ENCODE measurements around the gene THTPA. TPM values are rescaled to one million over a fixed set of nuclear protein-coding genes. Genes with fewer than 3 reads are reported as not detected.

THTPA gene
- total RNA-seq, 2 experiments from 2014 or later = 11.3 to 13.1 TPM

- CTCF ChIA-PET = interaction anchor here (0.6 to 1.9 kb wide), 10 partner anchors 9 to 571 kb away, joined by 3 to 10 read pairs (median 4); no protein-coding TSS in a partner anchor
- POLR2A ChIA-PET = interaction anchor here (0.6 kb wide), 1 partner anchor 9 kb away, joined by 3 read pairs; no protein-coding TSS in a partner anchor
Measured at GRCh38 chr14:23562822-23563472, 6.9 kb downstream of the THTPA start.

GRCh38 chr14:23563473-23564180 is 7.6 kb downstream of the THTPA start:
- ChIA-PET CTCF (interaction anchor here (0.6 to 1.9 kb wide), 9 partner anchors 9 to 194 kb away, joined by 3 to 10 read pairs (median 4); no protein-coding TSS in a partner anchor), POLR2A (interaction anchor here (0.6 kb wide), 1 partner anchor 10 kb away, joined by 3 read pairs; no protein-coding TSS in a partner anchor)

GRCh38 chr14:23564181-23564812 is 8.2 kb downstream of the THTPA start:
- POLR2A ChIA-PET = no interaction called here
- CTCF ChIA-PET = interaction anchor here (1.3 to 1.9 kb wide), 3 partner anchors 12 to 86 kb away, joined by 5 to 10 read pairs (median 5); no protein-coding TSS in a partner anchor

GRCh38 chr14:23564876-23565275 is 8.8 kb downstream of the THTPA start:
- ChIA-PET POLR2A (interaction anchor here (0.6 kb wide), 1 partner anchor 11 kb away, joined by 3 read pairs; no protein-coding TSS in a partner anchor), CTCF (interaction anchor here (1.5 kb wide), 1 partner anchor 86 kb away, joined by 4 read pairs; no protein-coding TSS in a partner anchor)

GRCh38 chr14:23565626-23566025 is 9.6 kb downstream of the THTPA start:
- ChIA-PET POLR2A (no interaction called here), CTCF (interaction anchor here (1.5 kb wide), 1 partner anchor 87 kb away, joined by 4 read pairs; no protein-coding TSS in a partner anchor)

- ChIA-PET POLR2A (interaction anchor here (1.0 kb wide), 1 partner anchor 11 kb away, joined by 4 read pairs; no protein-coding TSS in a partner anchor), CTCF (interaction anchor here (1.1 to 1.5 kb wide), 4 partner anchors 8 to 88 kb away, joined by 3 to 8 read pairs (median 5); no protein-coding TSS in a partner anchor)
Measured at GRCh38 chr14:23566112-23566777, 10.2 kb downstream of the THTPA start.

GRCh38 chr14:23566778-23567185 is 10.7 kb downstream of the THTPA start:
- CTCF ChIA-PET = interaction anchor here (1.1 to 1.5 kb wide), 4 partner anchors 9 to 341 kb away, joined by 3 to 8 read pairs (median 4); no protein-coding TSS in a partner anchor
- POLR2A ChIA-PET = interaction anchor here (0.5 to 1.3 kb wide), 3 partner anchors 10 to 645 kb away, joined by 3 to 5 read pairs (median 4); no protein-coding TSS in a partner anchor

- ChIA-PET POLR2A (interaction anchor here (0.5 to 1.3 kb wide), 3 partner anchors 10 to 645 kb away, joined by 3 to 5 read pairs (median 4); no protein-coding TSS in a partner anchor), CTCF (interaction anchor here (1.1 to 1.5 kb wide), 4 partner anchors 9 to 341 kb away, joined by 3 to 8 read pairs (median 4); no protein-coding TSS in a partner anchor)
Measured at GRCh38 chr14:23567186-23568020, 11.3 kb downstream of the THTPA start, which contains the start of gene AP1G2. AP1G2 (minus strand) TSS chr14:23567791; CDS start chr14:23567314, 477 bp downstream.

- ChIA-PET POLR2A (interaction anchor here (1.3 kb wide), 1 partner anchor 11 kb away, joined by 5 read pairs; no protein-coding TSS in a partner anchor), CTCF (interaction anchor here (1.1 kb wide), 1 partner anchor 340 kb away, joined by 3 read pairs; no protein-coding TSS in a partner anchor)
Measured at GRCh38 chr14:23568021-23568599, 12.0 kb downstream of the THTPA start.

- POLR2A ChIA-PET = no interaction called here
Measured at GRCh38 chr14:23568600-23569331, 12.7 kb downstream of the THTPA start.

GRCh38 chr14:23569443-23570151 is 13.5 kb downstream of the THTPA start:
- ChIA-PET CTCF (interaction anchor here (0.7 to 0.8 kb wide), 2 partner anchors 11 to 384 kb away, joined by 3 read pairs; partner anchors contain the start of gene DHRS4), POLR2A (no interaction called here)

More at GRCh38 chr14:23568600-23569331, 12.7 kb downstream of the THTPA start:
- CTCF ChIA-PET = interaction anchor here (0.8 kb wide), 1 partner anchor 10 kb away, joined by 3 read pairs; no protein-coding TSS in a partner anchor

GRCh38 chr14:23570806-23571483 is 14.9 kb downstream of the THTPA start:
- ChIA-PET CTCF (interaction anchor here (0.7 kb wide), 1 partner anchor 12 kb away, joined by 3 read pairs; no protein-coding TSS in a partner anchor), POLR2A (no interaction called here)

GRCh38 chr14:23571701-23572523 is 15.8 kb downstream of the THTPA start:
- ChIA-PET CTCF (interaction anchor here (0.6 to 0.7 kb wide), 2 partner anchors 13 to 840 kb away, joined by 3 read pairs; no protein-coding TSS in a partner anchor), POLR2A (no interaction called here)

- CTCF ChIA-PET = interaction anchor here (0.6 kb wide), 1 partner anchor 841 kb away, joined by 3 read pairs; no protein-coding TSS in a partner anchor
- POLR2A ChIA-PET = no interaction called here
Measured at GRCh38 chr14:23572524-23572828, 16.4 kb downstream of the THTPA start.

- POLR2A ChIA-PET = no interaction called here
- CTCF ChIA-PET = no interaction called here
Measured at GRCh38 chr14:23572836-23573235, 16.8 kb downstream of the THTPA start.
